ENCODE measurements around the gene CALCA.

- TF ChIP-seq POLR2AphosphoS5 (IDR thresholded peaks at IDR 0.05; ENCODE audit: low read depth) = no peak
- TF ChIP-seq, protein P1, sequence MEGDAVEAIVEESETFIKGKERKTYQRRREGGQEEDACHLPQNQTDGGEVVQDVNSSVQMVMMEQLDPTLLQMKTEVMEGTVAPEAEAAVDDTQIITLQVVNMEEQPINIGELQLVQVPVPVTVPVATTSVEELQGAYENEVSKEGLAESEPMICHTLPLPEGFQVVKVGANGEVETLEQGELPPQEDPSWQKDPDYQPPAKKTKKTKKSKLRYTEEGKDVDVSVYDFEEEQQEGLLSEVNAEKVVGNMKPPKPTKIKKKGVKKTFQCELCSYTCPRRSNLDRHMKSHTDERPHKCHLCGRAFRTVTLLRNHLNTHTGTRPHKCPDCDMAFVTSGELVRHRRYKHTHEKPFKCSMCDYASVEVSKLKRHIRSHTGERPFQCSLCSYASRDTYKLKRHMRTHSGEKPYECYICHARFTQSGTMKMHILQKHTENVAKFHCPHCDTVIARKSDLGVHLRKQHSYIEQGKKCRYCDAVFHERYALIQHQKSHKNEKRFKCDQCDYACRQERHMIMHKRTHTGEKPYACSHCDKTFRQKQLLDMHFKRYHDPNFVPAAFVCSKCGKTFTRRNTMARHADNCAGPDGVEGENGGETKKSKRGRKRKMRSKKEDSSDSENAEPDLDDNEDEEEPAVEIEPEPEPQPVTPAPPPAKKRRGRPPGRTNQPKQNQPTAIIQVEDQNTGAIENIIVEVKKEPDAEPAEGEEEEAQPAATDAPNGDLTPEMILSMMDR (conservative IDR thresholded peaks at IDR 0.05; ENCODE audit: low read depth in 2 of 2) = no peak
- TF ChIP-seq EZH2phosphoT487 (IDR thresholded peaks at IDR 0.05; ENCODE audit: unreplicated experiment) = no peak
- no peak for TF ChIP-seq EZH2 (IDR thresholded peaks at IDR 0.05; ENCODE audit: low read depth, unreplicated experiment)
- TF ChIP-seq NANOG (IDR thresholded peaks at IDR 0.05; ENCODE audit: borderline replicate concordance) = no peak
- TF ChIP-seq REST (IDR thresholded peaks at IDR 0.05; ENCODE audit: unreplicated experiment) = no peak
- no peak for TF ChIP-seq ZNF114 (CRISPR knock-in tag; IDR thresholded peaks at IDR 0.05)
These were observed 8.7 kb upstream of the CALCA start for GRCh38 chr11:14980854-14981253.
